Mesendoderm (in vitro differentiated cells): ENCODE results near the gene HECTD1.

Source experiments
- DNase-seq: peaks from one replicate; pipeline ENCODE4 v3.0.0; 2013
- H2AK5ac ChIP-seq: 2 replicates; pipeline ENCODE4 v1.6.1; 2013; ENCODE audit warnings: low read length, inconsistent platforms
- H2BK120ac ChIP-seq: 2 replicates; pipeline ENCODE4 v1.6.1; 2013; ENCODE audit warnings: low read depth, mild to moderate bottlenecking, low read length, moderate library complexity, mixed read lengths
- H2BK15ac ChIP-seq: replicated peaks from 2 replicates; pipeline ENCODE4 v1.6.1; 2013; ENCODE audit warnings: low read depth, mild to moderate bottlenecking, moderate library complexity
- H2BK5ac ChIP-seq: 2 replicates; pipeline ENCODE4 v1.6.1; 2013; ENCODE audit warnings: low read length, inconsistent platforms
- H3K18ac ChIP-seq: 2 replicates; pipeline ENCODE4 v1.6.1; 2013; ENCODE audit warnings: mild to moderate bottlenecking, low read length, mixed read lengths
- H3K23ac ChIP-seq: one replicate; pipeline ENCODE4 v1.6.1; 2013; ENCODE audit warnings: low read length
- H3K27ac ChIP-seq: 2 replicates; pipeline ENCODE4 v1.5.1; 2013; ENCODE audit warnings: low read depth, mild to moderate bottlenecking, inconsistent platforms, low read length, moderate library complexity
- H3K27me3 ChIP-seq: 2 replicates; pipeline ENCODE4 v1.6.1; 2013; ENCODE audit warnings: low read length, control low read depth, mild to moderate bottlenecking, inconsistent platforms; ENCODE audit not compliant: insufficient read depth, poor library complexity
- H3K36me3 ChIP-seq: 2 replicates; pipeline ENCODE4 v1.6.1; 2013; ENCODE audit warnings: low read length, inconsistent platforms; ENCODE audit not compliant: control insufficient read depth, insufficient read depth
- H3K4ac ChIP-seq: one replicate; pipeline ENCODE4 v1.6.1; 2013; ENCODE audit warnings: low read depth, mild to moderate bottlenecking, low read length, moderate library complexity
- H3K4me1 ChIP-seq: 2 replicates; pipeline ENCODE4 v1.6.1; 2013; ENCODE audit warnings: low read depth, low read length, inconsistent platforms; ENCODE audit not compliant: control insufficient read depth
- H3K4me2 ChIP-seq: 2 replicates; pipeline ENCODE4 v1.6.1; 2013; ENCODE audit warnings: low read length
- H3K4me3 ChIP-seq: 2 replicates; pipeline ENCODE4 v1.5.1; 2013; ENCODE audit warnings: mild to moderate bottlenecking, low read length
- H3K56ac ChIP-seq: one replicate; pipeline ENCODE4 v1.6.1; 2013; ENCODE audit warnings: low read length
- H3K79me1 ChIP-seq: 2 replicates; pipeline ENCODE4 v1.6.1; 2013; ENCODE audit warnings: low read length, inconsistent platforms
- H3K79me2 ChIP-seq: 2 replicates; pipeline ENCODE4 v1.6.1; 2013; ENCODE audit warnings: mild to moderate bottlenecking, low read length; ENCODE audit not compliant: control insufficient read depth, insufficient read depth
- H3K9ac ChIP-seq: 2 replicates; pipeline ENCODE4 v1.6.1; 2013; ENCODE audit warnings: low read length, inconsistent platforms
- H4K5ac ChIP-seq: one replicate; pipeline ENCODE4 v1.6.1; 2013; ENCODE audit warnings: low read length
- H4K8ac ChIP-seq: one replicate; pipeline ENCODE4 v1.6.1; 2013; ENCODE audit warnings: low read depth, mild to moderate bottlenecking, control low read depth, low read length, moderate library complexity
- WGBS: extraction: QIAGEN DNeasy Blood & Tissue Kit; methylation state at CpG from one replicate; pipeline ENCODE4 v1.1.7; 2013; ENCODE audit warnings: low lambda C conversion rate, missing lambda C conversion rate; ENCODE audit not compliant: insufficient coverage; ENCODE audit errors: extremely low coverage; 5-methylcytosine and 5-hydroxymethylcytosine counted together

Gene HECTD1

GRCh38 chr14:31159682-31160296, 47.8 kb downstream of the HECTD1 start:
- no peak overlapping the region for H3K4me3 ChIP-seq
- H3K56ac ChIP-seq, result no peak overlapping the region
- no peak overlapping the region for H4K8ac ChIP-seq
- H3K4ac ChIP-seq, result no peak overlapping the region
- no peaks in the 10 kb centered on the region for H3K4me1 ChIP-seq
- no peak overlapping the region for H3K27ac ChIP-seq
- no peak overlapping the region for H2BK120ac ChIP-seq
- peaks cover 2% of the 10 kb centered on the region for H3K36me3 ChIP-seq
- H3K18ac ChIP-seq, result no peak overlapping the region
- H2AK5ac ChIP-seq, result no peak overlapping the region
- no peak overlapping the region for H2BK5ac ChIP-seq
- no peaks in the 10 kb centered on the region for H3K79me2 ChIP-seq
- no peak overlapping the region for H3K23ac ChIP-seq
- no peak for DNase-seq
- no peak overlapping the region for H3K4me2 ChIP-seq
- H3K9ac ChIP-seq, result no peak overlapping the region
- H3K27me3 ChIP-seq, result no peaks in the 10 kb centered on the region
- H2BK15ac ChIP-seq, result no peak overlapping the region
- no peak overlapping the region for H4K5ac ChIP-seq
- no CpG with 5 or more reads among the region's 13 CpGs for WGBS
- no peaks in the 10 kb centered on the region for H3K79me1 ChIP-seq

GRCh38 chr14:31154956-31155355, 52.6 kb downstream of the HECTD1 start:
- H3K36me3 ChIP-seq, result no peaks in the 10 kb centered on the region
- H3K4ac ChIP-seq, result no peak overlapping the region
- no peak for DNase-seq
- no peak overlapping the region for H3K27ac ChIP-seq
- no peak overlapping the region for H2AK5ac ChIP-seq
- no peaks in the 10 kb centered on the region for H3K4me1 ChIP-seq
- no peak overlapping the region for H3K23ac ChIP-seq
- H3K79me1 ChIP-seq, result no peaks in the 10 kb centered on the region
- H2BK15ac ChIP-seq, result no peak overlapping the region
- H2BK120ac ChIP-seq, result no peak overlapping the region
- H4K5ac ChIP-seq, result no peak overlapping the region
- WGBS, result no CpG with 5 or more reads among the region's 12 CpGs
- H3K18ac ChIP-seq, result no peak overlapping the region
- H3K79me2 ChIP-seq, result no peaks in the 10 kb centered on the region
- H2BK5ac ChIP-seq, result no peak overlapping the region
- H3K56ac ChIP-seq, result no peak overlapping the region
- H3K27me3 ChIP-seq, result no peaks in the 10 kb centered on the region
- no peak overlapping the region for H3K4me3 ChIP-seq
- H3K4me2 ChIP-seq, result no peak overlapping the region
- H3K9ac ChIP-seq, result no peak overlapping the region
- no peak overlapping the region for H4K8ac ChIP-seq

GRCh38 chr14:31142455-31143087, 65.0 kb downstream of the HECTD1 start:
- H3K79me2 ChIP-seq, result no peaks in the 10 kb centered on the region
- WGBS, result no CpG with 5 or more reads among the region's 11 CpGs
- H3K36me3 ChIP-seq, result peaks cover 4% of the 10 kb centered on the region

GRCh38 chr14:31139301-31139847, 68.2 kb downstream of the HECTD1 start:
- Histone ChIP-seq H2BK5ac (no peak overlapping the region), H3K4me2 (no peak overlapping the region), H3K27ac (no peak overlapping the region), H3K79me1 (no peaks in the 10 kb centered on the region), H3K23ac (no peak overlapping the region), H2BK15ac (no peak overlapping the region), H3K4ac (no peak overlapping the region), H3K4me1 (no peaks in the 10 kb centered on the region), H3K36me3 (peaks cover 7% of the 10 kb centered on the region), H4K8ac (no peak overlapping the region), H3K4me3 (no peak overlapping the region), H2AK5ac (no peak overlapping the region), H3K18ac (no peak overlapping the region), H3K9ac (no peak overlapping the region), H3K56ac (no peak overlapping the region), H3K79me2 (no peaks in the 10 kb centered on the region), H3K27me3 (no peaks in the 10 kb centered on the region), H2BK120ac (no peak overlapping the region), H4K5ac (no peak overlapping the region)
- no CpG with 5 or more reads among the region's 4 CpGs for WGBS
- no peak for DNase-seq

More at GRCh38 chr14:31142455-31143087, 65.0 kb downstream of the HECTD1 start:
- Histone ChIP-seq H3K18ac (no peak overlapping the region), H3K27ac (no peak overlapping the region), H3K27me3 (no peaks in the 10 kb centered on the region), H2BK5ac (no peak overlapping the region), H3K9ac (no peak overlapping the region), H3K4ac (no peak overlapping the region), H3K23ac (no peak overlapping the region), H4K8ac (no peak overlapping the region), H2BK15ac (no peak overlapping the region), H4K5ac (no peak overlapping the region), H3K79me1 (no peaks in the 10 kb centered on the region), H3K56ac (no peak overlapping the region), H3K4me1 (no peaks in the 10 kb centered on the region), H3K4me3 (no peak overlapping the region), H2BK120ac (no peak overlapping the region), H3K4me2 (no peak overlapping the region), H2AK5ac (no peak overlapping the region)
- no peak for DNase-seq

- H3K27me3 ChIP-seq, result no peaks in the 10 kb centered on the region
- H3K18ac ChIP-seq, result no peak overlapping the region
- no peaks in the 10 kb centered on the region for H3K4me1 ChIP-seq
- no peak overlapping the region for H2BK15ac ChIP-seq
- no peak overlapping the region for H4K5ac ChIP-seq
- H3K4ac ChIP-seq, result no peak overlapping the region
- no peak overlapping the region for H3K4me3 ChIP-seq
- WGBS, result no CpG with 5 or more reads among the region's 2 CpGs
- no peak overlapping the region for H3K23ac ChIP-seq
- no peak overlapping the region for H3K27ac ChIP-seq
- H2AK5ac ChIP-seq, result no peak overlapping the region
- H4K8ac ChIP-seq, result no peak overlapping the region
- H3K79me2 ChIP-seq, result no peaks in the 10 kb centered on the region
- no peak overlapping the region for H2BK5ac ChIP-seq
- H3K36me3 ChIP-seq, result peaks cover 9% of the 10 kb centered on the region
- H3K56ac ChIP-seq, result no peak overlapping the region
- H3K79me1 ChIP-seq, result no peaks in the 10 kb centered on the region
- no peak overlapping the region for H3K9ac ChIP-seq
- no peak overlapping the region for H3K4me2 ChIP-seq
- H2BK120ac ChIP-seq, result no peak overlapping the region
- no peak for DNase-seq
Observed at GRCh38 chr14:31138301-31138700, 69.3 kb downstream of the HECTD1 start.
